ENCODE measurements around the gene LMOD1. TPM values are rescaled to one million over a fixed set of nuclear protein-coding genes. Genes with fewer than 3 reads are reported as not detected.
A peak's percentile ranks its signal among the peaks of the same experiment; 100 is the strongest.

LMOD1 gene
- total RNA-seq, 1 donor from 2014 or later = 9.6 TPM

DNA sequence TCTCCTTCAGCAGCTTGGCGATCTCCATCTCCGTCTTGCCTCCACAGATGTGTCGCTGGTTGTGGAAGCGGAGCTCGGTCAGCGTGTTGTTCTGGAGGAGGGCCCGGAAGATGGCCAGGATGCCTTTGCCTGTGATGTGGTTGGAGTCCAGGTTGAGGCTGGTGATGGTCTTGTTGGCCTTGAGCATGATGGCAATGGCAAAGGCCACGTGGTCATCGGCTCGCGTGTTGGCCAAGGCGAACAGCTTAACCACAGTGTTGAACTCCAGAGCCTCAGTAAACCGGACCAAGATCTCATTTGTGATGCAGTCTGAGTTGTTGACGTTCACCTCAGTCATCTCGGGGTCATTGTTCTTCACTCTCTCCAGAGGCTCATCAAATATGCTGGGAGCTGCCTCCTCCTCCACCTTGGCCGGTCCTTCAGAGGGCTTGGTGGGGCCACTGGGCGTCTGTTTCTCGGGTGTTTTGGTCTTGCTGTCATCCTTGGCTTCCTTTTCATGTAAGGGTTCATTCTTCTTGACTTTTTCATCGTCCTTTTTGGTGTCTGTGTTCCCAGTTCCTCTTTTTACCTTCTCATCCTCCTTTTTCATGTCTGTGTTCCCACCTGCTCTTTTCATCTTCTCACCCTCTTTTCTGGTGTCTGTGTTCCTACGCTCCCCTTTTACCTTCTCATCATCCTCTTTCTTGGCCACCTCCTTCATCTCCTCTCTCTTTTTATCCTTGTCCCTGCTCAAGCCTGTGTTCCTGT is 46.5 kb downstream of the LMOD1 start:
- intact Hi-C loops (cut with DNase I) = loop anchor here (5.0 kb wide), 2 partner anchors 47 to 72 kb away; partner anchors contain the start of gene LMOD1
- no peak for ATAC-seq (ENCODE audit: poor library complexity)
- no peak for DNase-seq

DNA sequence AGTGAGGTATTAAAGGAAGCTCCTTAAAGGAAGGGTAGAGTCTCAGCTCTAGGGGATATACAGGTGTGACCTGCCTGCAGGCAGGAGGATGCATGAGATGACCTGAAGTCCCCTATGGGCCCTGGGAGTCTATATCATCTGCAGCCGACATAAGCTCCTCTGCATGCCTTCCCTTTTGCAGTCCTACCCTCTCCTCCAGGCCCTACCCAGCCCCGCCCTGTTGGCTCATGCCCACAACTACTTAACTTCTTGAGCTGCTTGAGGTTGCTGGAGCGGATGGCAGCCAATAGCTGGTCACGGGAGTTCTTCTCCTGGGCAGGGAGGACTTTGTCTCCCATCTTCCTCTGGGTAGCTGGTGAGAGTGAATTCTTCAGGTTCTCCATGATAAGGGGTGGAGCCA is 47.4 kb downstream of the LMOD1 start:
- DNase-seq (no peak), ATAC-seq (ENCODE audit: poor library complexity) (no peak)
- intact Hi-C loops (cut with DNase I) = loop anchor here (5.0 kb wide), 2 partner anchors 48 to 73 kb away; partner anchors contain the start of gene LMOD1

DNA sequence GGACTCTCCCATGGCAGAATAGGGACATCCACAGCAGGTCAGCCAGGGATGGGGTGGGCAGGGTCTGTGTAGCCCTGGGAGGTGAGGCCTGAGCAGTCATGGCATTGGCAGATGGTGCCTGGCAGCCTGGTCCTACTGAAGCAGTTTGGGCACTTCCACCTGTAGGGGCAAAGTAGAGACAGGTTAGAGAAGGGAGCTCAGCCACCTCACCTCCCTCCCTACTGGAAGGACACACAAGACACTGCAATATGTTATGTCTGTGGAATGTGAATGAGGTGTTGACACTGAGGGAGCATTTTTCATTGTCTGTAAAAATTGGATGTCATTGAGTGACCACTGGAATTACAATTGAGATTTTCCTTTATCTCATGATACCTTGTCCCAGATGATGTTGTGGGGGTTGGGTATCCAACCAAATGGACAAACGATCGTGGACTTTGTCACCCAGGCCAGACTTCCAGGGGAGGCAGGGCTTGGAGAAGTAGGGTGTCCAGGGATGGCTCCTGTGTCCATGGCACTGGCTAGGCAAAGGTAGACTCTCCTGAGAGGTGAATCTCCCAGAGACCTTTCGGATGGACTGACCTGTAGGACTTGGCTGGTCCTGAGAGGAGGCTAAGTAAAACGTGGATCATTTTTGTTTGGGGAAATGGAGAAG is 48.0 kb downstream of the LMOD1 start:
- ATAC-seq (ENCODE audit: poor library complexity) (no peak), DNase-seq (no peak)
- intact Hi-C loops (cut with DNase I) = loop anchor here (5.0 kb wide), 2 partner anchors 49 to 74 kb away; partner anchors contain the start of gene LMOD1

DNA sequence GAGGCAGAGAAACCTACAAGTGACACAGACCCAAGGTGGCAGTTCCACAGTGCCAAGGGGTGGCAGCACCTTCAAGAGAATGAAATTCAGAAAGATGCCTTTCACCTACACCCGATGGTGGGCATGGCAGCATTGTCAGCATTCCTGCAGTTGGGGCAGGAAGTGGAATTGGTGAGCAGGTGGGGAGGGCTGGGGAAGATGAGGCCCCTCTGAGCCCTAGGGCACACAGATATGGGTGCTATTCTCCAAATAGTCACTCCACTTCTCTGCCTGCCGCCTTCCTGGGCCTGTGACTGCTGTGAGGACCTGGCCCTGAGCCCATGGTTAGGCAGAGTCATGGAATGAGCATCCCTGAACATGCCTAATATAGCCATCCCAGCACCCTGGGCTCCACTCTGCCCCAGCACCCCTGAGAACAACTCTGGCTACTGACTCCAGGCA is 49.4 kb downstream of the LMOD1 start:
- ATAC-seq (ENCODE audit: poor library complexity) (peak; percentile 66), DNase-seq (peak; percentile 57)
- intact Hi-C loops (cut with DNase I) = loop anchor here (5.0 kb wide), 2 partner anchors 50 to 75 kb away; partner anchors contain the start of gene LMOD1

DNA sequence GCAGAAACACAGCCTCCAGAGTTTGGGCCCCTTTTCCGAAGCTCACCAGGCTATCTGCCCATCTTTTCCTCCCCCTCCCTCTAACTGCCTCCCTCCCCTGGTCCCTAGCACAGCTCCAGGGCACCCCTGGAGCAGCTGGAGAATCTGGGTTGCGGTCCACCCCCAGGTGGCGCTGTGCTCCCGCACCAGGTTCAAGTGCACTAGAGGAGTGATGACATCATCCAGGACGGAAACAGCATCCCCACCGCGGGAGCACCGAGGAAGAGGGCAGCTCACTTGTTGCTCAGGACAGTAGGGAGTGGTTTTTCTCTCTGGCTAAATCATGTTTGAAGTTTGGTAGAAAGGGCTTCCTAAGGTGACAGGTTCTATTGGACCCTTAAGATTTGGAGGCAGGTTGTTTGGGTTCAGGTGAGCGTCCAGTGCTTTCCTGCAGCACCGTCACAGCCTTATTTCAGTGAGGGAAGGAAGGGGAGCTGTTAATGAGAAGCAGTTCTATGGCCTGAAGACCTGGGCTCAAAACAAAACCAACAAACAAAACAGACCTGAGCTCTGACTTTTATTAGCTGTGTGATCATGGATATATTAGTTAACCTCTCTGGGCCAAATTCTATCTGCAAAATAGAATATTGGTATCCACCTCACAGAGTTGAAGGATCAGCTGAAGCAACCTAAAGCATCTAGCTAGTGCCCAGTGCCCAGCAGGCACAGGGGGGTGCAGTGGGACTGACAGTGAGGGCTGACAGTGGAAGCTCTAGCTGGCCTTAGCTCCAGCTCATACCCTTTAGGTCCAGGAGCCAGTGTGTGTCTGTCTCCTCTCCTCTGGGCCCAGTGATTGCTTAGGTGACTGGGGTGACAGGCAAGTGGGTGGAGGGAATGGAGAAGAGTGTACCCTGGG is 50.2 kb downstream of the LMOD1 start:
- intact Hi-C loops (cut with DNase I) = loop anchor here (5.0 kb wide), 2 partner anchors 51 to 76 kb away; partner anchors contain the start of gene LMOD1
- DNase-seq = peak; percentile 94
- ATAC-seq (ENCODE audit: poor library complexity) = peak; percentile 91

DNA sequence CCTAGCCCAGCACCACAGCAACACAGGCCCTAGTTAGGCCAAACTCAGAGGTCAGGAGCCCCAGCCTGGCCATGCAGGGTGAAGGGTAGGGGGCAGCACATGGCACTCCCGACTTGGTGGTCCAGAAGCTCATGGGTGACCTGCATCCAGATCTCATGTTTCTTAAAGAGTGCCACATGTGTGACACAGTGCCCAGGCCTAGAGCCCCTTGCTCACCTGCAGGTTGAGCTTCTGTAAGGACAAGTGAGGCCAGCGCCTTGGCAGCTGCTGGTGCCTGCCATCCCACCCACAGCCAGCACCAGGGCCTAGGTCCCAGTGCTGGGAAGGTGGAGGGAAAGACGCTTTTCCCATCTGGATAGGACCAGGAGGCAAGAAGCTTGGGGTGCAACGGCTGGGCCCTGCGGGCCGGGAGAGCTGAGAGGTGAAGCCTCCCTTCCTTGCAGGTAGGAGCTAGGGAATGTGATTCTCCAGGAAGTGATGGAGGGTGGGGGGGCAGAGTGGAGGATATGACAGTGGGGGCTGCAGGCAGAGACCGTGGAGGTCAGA is 51.2 kb downstream of the LMOD1 start:
- intact Hi-C loops (cut with DNase I) = loop anchor here (5.0 kb wide), 2 partner anchors 52 to 77 kb away; partner anchors contain the start of gene LMOD1
- DNase-seq (no peak), ATAC-seq (ENCODE audit: poor library complexity) (no peak)

DNA sequence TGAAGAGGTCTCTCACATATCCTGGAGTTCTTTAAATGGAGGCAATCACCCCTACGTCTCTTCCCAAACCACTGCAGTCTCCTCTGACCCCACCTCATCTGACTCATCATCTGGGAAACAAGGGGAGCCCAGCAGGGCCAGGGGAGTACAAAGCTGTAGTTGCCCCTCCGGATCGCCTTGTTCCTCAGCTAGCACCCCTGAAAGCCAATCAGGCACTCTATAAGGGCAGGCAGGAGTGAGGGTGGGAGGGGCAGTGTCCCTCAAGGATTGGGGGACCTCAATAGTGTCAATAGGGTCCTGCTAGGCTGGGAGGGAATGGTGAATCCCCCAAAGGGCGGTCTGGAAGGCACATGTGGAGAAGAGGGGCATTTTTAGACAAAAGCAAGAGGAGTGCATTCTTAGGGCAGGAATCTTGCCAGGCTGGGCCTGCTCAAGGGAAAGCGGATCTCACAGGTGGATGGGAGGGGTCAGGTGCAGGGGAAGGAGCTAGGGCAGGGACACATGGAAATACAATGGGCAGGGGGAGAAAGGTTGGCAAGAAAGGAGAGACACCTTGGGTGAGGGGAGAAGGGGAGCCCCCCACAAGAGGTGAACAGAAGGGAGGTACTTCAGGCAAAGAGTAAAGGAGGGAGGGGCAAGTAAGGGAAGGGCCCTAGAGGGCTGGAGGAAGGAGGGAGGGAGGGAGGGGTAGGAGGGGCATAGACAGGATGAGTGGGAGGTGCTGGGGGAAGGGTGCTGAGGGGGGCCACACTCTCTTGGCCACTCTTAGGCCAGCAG is 51.8 kb downstream of the LMOD1 start:
- ATAC-seq (ENCODE audit: poor library complexity) = no peak
- no peak for DNase-seq
- intact Hi-C loops (cut with DNase I) = loop anchor here (5.0 kb wide), 2 partner anchors 53 to 78 kb away; partner anchors contain the start of gene LMOD1

DNA sequence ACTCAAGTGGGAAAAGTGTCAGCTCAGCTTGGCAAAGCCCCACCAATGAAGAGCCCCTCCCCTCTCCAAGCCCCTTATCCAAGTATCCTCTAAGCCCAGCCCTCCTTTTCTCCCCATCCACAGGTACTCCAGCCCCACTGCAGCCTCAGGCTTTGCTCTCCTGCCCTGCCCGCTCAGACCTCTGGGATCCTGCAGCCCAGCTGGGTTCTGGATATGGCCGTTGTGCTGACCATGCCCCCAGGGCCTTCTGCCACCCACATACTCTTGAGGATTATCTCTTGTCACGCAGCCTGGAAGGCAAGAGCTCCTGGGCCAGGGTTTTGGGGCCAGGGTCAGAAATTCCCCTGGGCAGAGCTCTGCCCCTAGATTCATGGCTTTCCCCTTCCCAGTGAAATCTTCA is 52.9 kb downstream of the LMOD1 start:
- no peak for DNase-seq
- intact Hi-C loops (cut with DNase I) = no loop called here
- ATAC-seq (ENCODE audit: poor library complexity) = no peak

DNA sequence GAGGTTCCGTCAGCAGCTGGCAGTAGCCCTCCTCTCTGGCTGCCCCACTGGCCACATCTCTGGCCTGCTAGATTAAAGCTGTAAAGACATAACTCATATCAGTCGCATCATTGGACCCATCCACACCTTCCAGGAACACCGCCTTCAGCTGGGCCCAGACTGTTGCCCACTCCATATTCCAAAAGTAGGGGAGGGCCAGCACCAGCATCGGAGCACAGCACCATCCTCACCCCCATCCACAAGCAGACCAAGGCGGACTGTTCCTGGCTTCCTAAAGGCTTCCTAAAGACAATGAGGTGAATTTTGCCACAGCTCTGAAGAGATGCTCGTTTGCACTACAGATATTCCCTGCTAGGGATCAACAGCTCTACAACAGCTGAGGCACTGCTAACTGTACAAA is 54.1 kb downstream of the LMOD1 start:
- intact Hi-C loops (cut with DNase I) = no loop called here
- ATAC-seq (ENCODE audit: poor library complexity) (no peak), DNase-seq (no peak)

DNA sequence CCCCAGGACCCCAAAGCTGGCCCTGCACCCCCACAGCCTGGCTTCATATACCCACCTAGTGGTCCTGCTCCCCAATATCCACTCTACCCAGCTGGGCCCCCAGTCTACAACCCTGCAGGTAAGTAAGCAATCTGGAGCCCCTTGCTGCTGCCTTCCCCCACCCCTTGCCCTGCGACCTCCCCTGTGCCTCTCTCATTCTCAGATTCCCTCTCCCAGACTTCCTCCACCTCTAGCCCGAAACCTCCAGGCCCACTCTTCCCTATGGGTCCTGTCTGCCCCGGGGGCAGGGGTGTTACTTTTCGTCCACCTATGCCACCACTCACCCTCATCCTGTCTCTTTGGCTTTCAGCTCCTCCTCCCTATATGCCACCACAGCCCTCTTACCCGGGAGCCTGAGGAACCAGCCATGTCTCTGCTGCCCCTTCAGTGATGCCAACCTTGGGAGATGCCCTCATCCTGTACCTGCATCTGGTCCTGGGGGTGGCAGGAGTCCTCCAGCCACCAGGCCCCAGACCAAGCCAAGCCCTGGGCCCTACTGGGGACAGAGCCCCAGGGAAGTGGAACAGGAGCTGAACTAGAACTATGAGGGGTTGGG is 54.8 kb downstream of the LMOD1 start:
- DNase-seq (no peak), ATAC-seq (ENCODE audit: poor library complexity) (no peak)
- intact Hi-C loops (cut with DNase I) = no loop called here

DNA sequence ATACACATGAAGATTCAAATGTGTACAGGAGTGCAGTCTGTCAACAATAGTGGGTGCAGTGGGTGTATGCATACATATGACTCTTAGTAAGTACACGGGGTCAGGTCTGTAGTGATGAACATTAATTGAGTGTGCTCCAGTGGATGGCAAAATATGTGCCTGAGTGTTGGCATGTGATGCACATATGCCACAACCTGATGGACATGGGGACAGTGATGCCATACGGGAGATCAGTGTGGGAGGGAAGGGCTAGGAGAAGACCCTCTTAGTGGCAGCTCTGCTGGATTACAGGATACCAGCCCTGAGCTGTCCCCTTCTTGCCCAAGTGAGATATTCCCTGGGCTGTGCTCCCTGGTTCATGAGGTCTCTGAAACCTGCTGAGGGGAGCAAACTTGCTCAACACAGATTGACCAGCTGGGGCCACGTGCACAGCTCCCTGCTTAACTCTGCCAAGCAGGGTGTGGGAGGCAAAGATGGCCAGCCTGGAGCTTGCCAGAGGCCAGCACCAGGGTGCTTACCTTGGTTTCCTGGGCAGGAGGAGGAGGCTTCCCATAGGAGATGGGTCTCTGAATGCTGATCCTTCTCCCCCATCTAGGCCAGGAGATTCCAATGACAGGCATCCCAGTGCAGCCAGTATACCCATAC is 55.4 kb downstream of the LMOD1 start:
- ATAC-seq (ENCODE audit: poor library complexity) (no peak), DNase-seq (no peak)
- intact Hi-C loops (cut with DNase I) = no loop called here

DNA sequence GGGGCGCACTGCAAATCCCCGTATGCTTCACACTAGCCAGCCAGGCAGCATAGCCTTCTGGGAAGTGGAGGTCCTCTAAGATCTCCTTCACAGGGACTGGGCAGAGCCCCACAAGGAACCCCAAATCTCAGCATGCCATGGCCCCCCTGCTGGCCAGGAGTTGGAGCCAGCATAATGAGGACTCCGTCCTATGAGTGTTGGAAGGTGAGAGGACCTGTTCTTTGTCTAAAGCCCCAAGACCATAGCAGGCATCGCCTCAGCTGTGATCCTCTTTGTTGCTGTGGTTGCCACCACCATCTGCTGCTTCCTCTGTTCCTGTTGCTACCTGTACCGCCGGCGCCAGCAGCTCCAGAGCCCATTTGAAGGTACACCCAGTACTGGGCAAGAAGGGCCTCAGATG is 56.1 kb downstream of the LMOD1 start:
- intact Hi-C loops (cut with DNase I) = no loop called here
- no peak for DNase-seq
- ATAC-seq (ENCODE audit: poor library complexity) = no peak

DNA sequence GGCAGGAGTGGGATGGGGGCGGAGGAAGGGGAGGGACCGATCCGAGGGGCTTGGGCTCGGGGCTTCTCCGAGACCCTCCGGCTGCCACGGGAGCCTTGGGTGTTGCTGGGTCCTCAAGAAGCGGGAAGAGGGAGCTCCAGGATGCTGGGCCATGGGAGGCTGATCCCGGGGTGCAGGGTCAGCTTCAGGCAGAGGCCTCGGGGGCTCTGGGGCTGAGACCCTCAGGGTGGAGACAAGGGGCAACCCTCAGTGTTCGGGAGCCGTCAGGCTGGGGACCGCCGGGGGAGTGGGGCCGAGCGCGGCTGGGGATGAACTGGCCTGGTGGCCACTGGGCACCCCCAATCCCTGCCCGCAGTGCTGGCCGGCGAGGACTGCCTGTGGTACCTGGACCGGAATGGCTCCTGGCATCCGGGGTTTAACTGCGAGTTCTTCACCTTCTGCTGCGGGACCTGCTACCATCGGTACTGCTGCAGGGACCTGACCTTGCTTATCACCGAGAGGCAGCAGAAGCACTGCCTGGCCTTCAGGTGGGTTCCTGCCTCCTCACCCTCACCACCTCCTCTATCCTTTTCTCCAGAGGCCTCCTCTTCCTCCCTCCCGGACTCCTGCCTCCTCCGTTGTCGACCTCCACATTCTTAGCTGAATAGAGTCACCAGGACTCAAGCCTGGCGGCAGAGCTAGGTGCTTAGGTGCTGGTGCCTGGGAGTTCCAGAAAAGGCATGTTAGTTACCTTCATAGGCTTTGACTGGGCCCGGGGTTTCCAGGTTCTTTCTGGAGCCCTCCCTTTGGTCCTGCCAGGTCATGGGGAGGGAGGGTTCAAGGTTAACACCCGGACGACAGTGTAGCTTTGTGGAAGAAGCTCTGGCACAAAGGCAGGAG is 57.0 kb downstream of the LMOD1 start:
- DNase-seq = no peak
- intact Hi-C loops (cut with DNase I) = no loop called here
- no peak for ATAC-seq (ENCODE audit: poor library complexity)

DNA sequence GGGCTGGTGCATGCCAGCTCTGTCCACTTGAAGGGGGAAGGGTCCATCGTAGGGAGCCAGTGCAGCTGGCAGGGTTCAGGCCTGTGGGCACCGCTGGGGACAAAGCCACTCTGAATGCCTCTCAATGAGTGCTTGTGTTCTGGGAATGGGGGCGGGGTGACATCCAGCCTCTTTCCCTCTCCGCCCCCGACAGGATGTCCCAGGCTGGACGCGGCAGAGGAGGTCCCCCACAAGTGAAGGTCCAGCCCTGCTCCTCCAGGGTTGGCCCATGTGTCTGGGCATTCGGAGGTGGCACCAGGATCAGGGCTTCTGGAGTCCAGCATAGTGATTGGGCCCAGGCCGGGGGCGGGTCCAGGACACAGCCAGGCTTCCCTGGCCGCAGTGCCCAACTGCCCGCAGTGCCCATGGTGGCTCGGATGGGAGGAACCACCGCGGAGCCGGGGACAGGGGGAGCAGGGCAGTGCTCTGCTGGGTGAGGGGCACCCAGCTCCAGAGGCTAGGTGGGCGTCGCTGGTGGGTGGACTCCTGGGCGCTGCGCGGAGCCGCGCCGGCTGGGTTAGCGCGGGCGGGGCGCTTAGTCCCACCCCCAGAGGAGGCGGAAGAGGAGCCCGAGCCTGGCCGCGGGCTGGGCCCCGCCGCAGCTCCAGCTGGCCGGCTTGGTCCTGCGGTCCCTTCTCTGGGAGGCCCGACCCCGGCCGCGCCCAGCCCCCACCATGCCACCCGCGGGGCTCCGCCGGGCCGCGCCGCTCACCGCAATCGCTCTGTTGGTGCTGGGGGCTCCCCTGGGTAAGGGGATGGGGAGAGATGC is 57.9 kb downstream of the LMOD1 start, which contains the start of gene SHISA4:
Gene SHISA4, plus strand, starts transcription at position 617 of the 808 bp plus-strand sequence. Its CDS starts 97 bp downstream, at position 714.
- DNase-seq = peak; percentile 88
- intact Hi-C loops (cut with DNase I) = no loop called here
- ATAC-seq (ENCODE audit: poor library complexity) = peak; percentile 81

Measured in Right ventricle myocardium superior (tissue), 1 donor.